SK-N-SH treated with all-trans-retinoic acid at 6 μM for 48 hours (cell line): ENCODE data around the gene ABCC1.

Experiments used
- BACH2 ChIP-seq: fragments of 250-450 bp; sonication (Bioruptor Pico); IDR thresholded peaks from 2 replicates; pipeline ENCODE4 v1.9.0; 2021; ENCODE audit warnings: mild to moderate bottlenecking, borderline replicate concordance
- CSDC2 ChIP-seq: fragments of 250-450 bp; sonication (Bioruptor Pico); IDR thresholded peaks from 2 replicates; pipeline ENCODE4 v1.5.0; 2020; ENCODE audit warnings: mild to moderate bottlenecking, moderate library complexity
- GLIS3 ChIP-seq: fragments of 250-450 bp; sonication (Bioruptor Pico); IDR thresholded peaks from 2 replicates; pipeline ENCODE4 v1.5.0; 2020; ENCODE audit warnings: mild to moderate bottlenecking, moderate library complexity
- ISL1 ChIP-seq: fragments of 250-450 bp; sonication (Bioruptor Pico); IDR thresholded peaks from 2 replicates; pipeline ENCODE4 v2.1.2; 2022; ENCODE audit warnings: mild to moderate bottlenecking, moderate library complexity
- PATZ1 ChIP-seq: fragments of 250-450 bp; sonication (Bioruptor Pico); IDR thresholded peaks from 2 replicates; pipeline ENCODE4 v1.8.0; 2020; ENCODE audit warnings: mild to moderate bottlenecking, moderate library complexity, borderline replicate concordance
- RARB ChIP-seq: fragments of 250-450 bp; sonication (Bioruptor Pico); IDR thresholded peaks from 2 replicates; pipeline ENCODE4 v1.8.0; 2021; ENCODE audit warnings: mild to moderate bottlenecking, moderate library complexity
- TSHZ2 ChIP-seq: fragments of 250-450 bp; sonication (Bioruptor Pico); IDR thresholded peaks from 2 replicates; pipeline ENCODE4 v1.5.0; 2020; ENCODE audit warnings: mild to moderate bottlenecking, moderate library complexity
- ZFP30 ChIP-seq: fragments of 450-650 bp; formaldehyde crosslinking; IDR thresholded peaks from 2 replicates; pipeline ENCODE4 v1.5.0; 2022; ENCODE audit warnings: mild to moderate bottlenecking, moderate library complexity
- ZNF565 ChIP-seq: fragments of 450-650 bp; formaldehyde crosslinking; conservative IDR thresholded peaks from 2 replicates; pipeline ENCODE4 v1.5.0; 2020; ENCODE audit warnings: low read depth, mild to moderate bottlenecking, moderate library complexity
- ZNF70 ChIP-seq: fragments of 450-650 bp; formaldehyde crosslinking; IDR thresholded peaks from 2 replicates; pipeline ENCODE4 v1.5.0; 2020; ENCODE audit warnings: mild to moderate bottlenecking, moderate library complexity
- ZNF8 ChIP-seq: fragments of 450-650 bp; formaldehyde crosslinking; IDR thresholded peaks from 2 replicates; pipeline ENCODE4 v1.5.0; 2020; ENCODE audit warnings: mild to moderate bottlenecking, moderate library complexity
- TF ChIP-seq, protein P1 (sequence below): fragments of 250-450 bp; sonication (Bioruptor Pico); IDR thresholded peaks from 2 replicates; pipeline ENCODE4 v1.5.1; 2020; ENCODE audit warnings: low read depth, mild to moderate bottlenecking, moderate library complexity

GRCh38 chr16:15980329-15980728, 30.9 kb downstream of the ABCC1 start:
- no peak for TF ChIP-seq ISL1 (CRISPR knock-in tag)
- no peak for TF ChIP-seq TSHZ2 (CRISPR knock-in tag)
- TF ChIP-seq ZNF565 (CRISPR knock-in tag) = no peak
- TF ChIP-seq GLIS3 = no peak
- no peak for TF ChIP-seq BACH2 (CRISPR knock-in tag)
- no peak for TF ChIP-seq RARB (CRISPR knock-in tag)
- no peak for TF ChIP-seq ZNF70 (CRISPR knock-in tag)
- no peak for TF ChIP-seq PATZ1 (CRISPR knock-in tag)
- TF ChIP-seq, protein P1, sequence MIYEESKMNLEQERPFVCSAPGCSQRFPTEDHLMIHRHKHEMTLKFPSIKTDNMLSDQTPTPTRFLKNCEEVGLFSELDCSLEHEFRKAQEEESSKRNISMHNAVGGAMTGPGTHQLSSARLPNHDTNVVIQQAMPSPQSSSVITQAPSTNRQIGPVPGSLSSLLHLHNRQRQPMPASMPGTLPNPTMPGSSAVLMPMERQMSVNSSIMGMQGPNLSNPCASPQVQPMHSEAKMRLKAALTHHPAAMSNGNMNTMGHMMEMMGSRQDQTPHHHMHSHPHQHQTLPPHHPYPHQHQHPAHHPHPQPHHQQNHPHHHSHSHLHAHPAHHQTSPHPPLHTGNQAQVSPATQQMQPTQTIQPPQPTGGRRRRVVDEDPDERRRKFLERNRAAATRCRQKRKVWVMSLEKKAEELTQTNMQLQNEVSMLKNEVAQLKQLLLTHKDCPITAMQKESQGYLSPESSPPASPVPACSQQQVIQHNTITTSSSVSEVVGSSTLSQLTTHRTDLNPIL (CRISPR knock-in tag) = no peak
- TF ChIP-seq ZNF8 (CRISPR knock-in tag) = no peak
- no peak for TF ChIP-seq CSDC2
- no peak for TF ChIP-seq ZFP30 (CRISPR knock-in tag)
